SH-SY5Y (cell line): Measurements from ENCODE around the gene TPRN.

Experiments used
- GATA2 ChIP-seq: IDR thresholded peaks from 2 replicates; pipeline ENCODE4 v1.6.1; 2011; ENCODE audit warnings: mild to moderate bottlenecking, low read depth, low read length
- GATA3 ChIP-seq: IDR thresholded peaks from 2 replicates; pipeline ENCODE4 v1.6.1; 2011; ENCODE audit warnings: low read depth, mild to moderate bottlenecking, low read length, moderate library complexity

GRCh38 chr9:137186385-137186784 lies 14.2 kb downstream of the TPRN start:
- TF ChIP-seq GATA2 (no peak), GATA3 (no peak)
